Right lobe of liver (tissue), 6 donors: ENCODE measurements around the gene PCSK2. TPM values are rescaled to one million over a fixed set of nuclear protein-coding genes. Genes with fewer than 3 reads are reported as not detected.

Experiments used
- ATAC-seq, 4 donors: fragments of 200-7000 bp; cut with Tn5 transposase; one replicate each; pipeline ENCODE4 v1.9.1; 2020; ENCODE audit warnings: mild to moderate bottlenecking in 4 of 4, moderate library complexity in 4 of 4
- DNase-seq, 3 donors: peaks; one replicate each; pipeline ENCODE4 v3.0.0-alpha.2; 2020
- H3K27ac ChIP-seq, 3 donors: fragments of 200-600 bp; one replicate each; pipeline ENCODE4 v1.8.0; 2022
- H3K27me3 ChIP-seq, 2 donors: fragments of 200-600 bp; one replicate each; pipeline ENCODE4 v1.8.0; 2022
- H3K36me3 ChIP-seq, 4 donors: fragments of 200-600 bp; sonication (generic) in 1 of 4; one replicate each; pipeline versions ENCODE4 v1.5.1 to v1.8.0; 2017 to 2022; ENCODE audit warnings: control low read depth in 1 of 4
- H3K4me1 ChIP-seq, 4 donors: fragments of 200-600 bp; sonication (generic) in 1 of 4; one replicate each; pipeline versions ENCODE4 v1.5.1 to v1.8.0; 2017 to 2022; ENCODE audit warnings: control low read depth in 1 of 4
- H3K4me3 ChIP-seq, 3 donors: fragments of 200-600 bp; one replicate each; pipeline ENCODE4 v1.8.0; 2022
- H3K9me3 ChIP-seq, 4 donors: fragments of 200-600 bp; sonication (generic) in 1 of 4; one replicate each; pipeline versions ENCODE4 v1.5.1 to v1.8.0; 2017 to 2022; ENCODE audit warnings: control low read depth in 1 of 4
- POLR2A ChIP-seq: fragments of 450-650 bp; IDR thresholded peaks from one replicate; pipeline ENCODE4 v1.6.1; 2017; ENCODE audit warnings: antibody characterized with exemption, mild to moderate bottlenecking
- WGBS: methylation state at CpG from one replicate; pipeline ENCODE4 v1.1.6; 2018; ENCODE audit warnings: low coverage, low lambda C conversion rate; ENCODE audit not compliant: insufficient coverage; ENCODE audit errors: missing lambda C conversion rate; 5-methylcytosine and 5-hydroxymethylcytosine counted together
- intact Hi-C, 2 donors: fragments of 100-400 bp; cut with DNase I; formaldehyde crosslinking; loops; one replicate each; pipeline versions ENCODE4 v1.11.2 to v1.14.1; 2022
- total RNA-seq, 6 experiments: library from RNA; depleted of rRNA in 2 of 6; stranded (reverse); fragments of >200 nt in 2 of 6; fragmentation: NEBNext Ultra II Directional in 3 of 6; extraction: Animal tissue kit (Norgen Biotek cat#: 25700) in 3 of 6; gene quantifications; one replicate each; pipeline versions ENCODE4 v1.1.0 to v1.2.4, GENCODE V29; 2016 to 2023
- TF ChIP-seq, protein P1 (sequence below), 4 donors: fragments of 200-600 bp in 3 of 4; fragments of 450-650 bp in 1 of 4; IDR thresholded peaks; one replicate each; pipeline versions ENCODE4 v1.5.1 to v1.8.0; 2016 to 2022; ENCODE audit warnings: antibody characterized with exemption in 4 of 4, mild to moderate bottlenecking in 2 of 4
- donor health status: DM: no; HTN: yes; CAD: no.
- donor health status: DM: no; HTN: no; CAD: no.
- donor health status: DM: no; HTN: no; CAD: no.
- donor health status: DM: no; HTN: yes; CAD: no.
- donor health status: DM: no; HTN: yes; CAD: no.

PCSK2 gene
- total RNA-seq, 6 experiments from 2014 or later = 0.04 to 0.13 TPM; not detected in 4

DNA sequence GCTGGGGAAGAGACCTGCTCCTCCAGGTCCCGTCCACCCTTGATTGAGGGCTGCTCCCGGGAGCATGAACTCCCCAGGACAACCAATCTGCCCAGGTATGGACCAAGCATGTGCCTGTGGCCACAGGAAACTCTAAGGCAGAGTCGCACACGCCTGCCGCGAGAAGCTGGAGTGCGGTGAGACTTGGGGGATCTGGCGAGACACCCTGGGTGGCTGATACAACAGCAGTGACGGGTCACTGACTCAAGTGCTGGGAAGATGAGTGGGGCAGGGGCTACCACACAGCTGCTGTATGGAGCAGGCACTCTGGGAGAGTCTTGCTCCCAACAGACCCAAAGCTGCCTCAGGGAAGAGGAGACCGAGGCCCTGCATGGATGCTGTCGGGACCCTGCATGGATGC, 264.2 kb downstream of the PCSK2 start:
- 87% methylated on average over 3 of the region's 11 CpGs for WGBS
- H3K27ac ChIP-seq = no peak overlapping the region
- H3K4me3 ChIP-seq = no peak overlapping the region
- peak in 1 of 3 donors; percentile 26 for DNase-seq
- no peaks in the 10 kb centered on the region for H3K4me1 ChIP-seq
- no peak for ATAC-seq
- H3K9me3 ChIP-seq = no peaks in the 10 kb centered on the region
- intact Hi-C loops = no loop called here
- no peaks in the 10 kb centered on the region for H3K27me3 ChIP-seq
- no peak for TF ChIP-seq POLR2A
- TF ChIP-seq, protein P1, sequence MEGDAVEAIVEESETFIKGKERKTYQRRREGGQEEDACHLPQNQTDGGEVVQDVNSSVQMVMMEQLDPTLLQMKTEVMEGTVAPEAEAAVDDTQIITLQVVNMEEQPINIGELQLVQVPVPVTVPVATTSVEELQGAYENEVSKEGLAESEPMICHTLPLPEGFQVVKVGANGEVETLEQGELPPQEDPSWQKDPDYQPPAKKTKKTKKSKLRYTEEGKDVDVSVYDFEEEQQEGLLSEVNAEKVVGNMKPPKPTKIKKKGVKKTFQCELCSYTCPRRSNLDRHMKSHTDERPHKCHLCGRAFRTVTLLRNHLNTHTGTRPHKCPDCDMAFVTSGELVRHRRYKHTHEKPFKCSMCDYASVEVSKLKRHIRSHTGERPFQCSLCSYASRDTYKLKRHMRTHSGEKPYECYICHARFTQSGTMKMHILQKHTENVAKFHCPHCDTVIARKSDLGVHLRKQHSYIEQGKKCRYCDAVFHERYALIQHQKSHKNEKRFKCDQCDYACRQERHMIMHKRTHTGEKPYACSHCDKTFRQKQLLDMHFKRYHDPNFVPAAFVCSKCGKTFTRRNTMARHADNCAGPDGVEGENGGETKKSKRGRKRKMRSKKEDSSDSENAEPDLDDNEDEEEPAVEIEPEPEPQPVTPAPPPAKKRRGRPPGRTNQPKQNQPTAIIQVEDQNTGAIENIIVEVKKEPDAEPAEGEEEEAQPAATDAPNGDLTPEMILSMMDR (IDR thresholded peaks at IDR 0.05) = no peak
- no peaks in the 10 kb centered on the region for H3K36me3 ChIP-seq

DNA sequence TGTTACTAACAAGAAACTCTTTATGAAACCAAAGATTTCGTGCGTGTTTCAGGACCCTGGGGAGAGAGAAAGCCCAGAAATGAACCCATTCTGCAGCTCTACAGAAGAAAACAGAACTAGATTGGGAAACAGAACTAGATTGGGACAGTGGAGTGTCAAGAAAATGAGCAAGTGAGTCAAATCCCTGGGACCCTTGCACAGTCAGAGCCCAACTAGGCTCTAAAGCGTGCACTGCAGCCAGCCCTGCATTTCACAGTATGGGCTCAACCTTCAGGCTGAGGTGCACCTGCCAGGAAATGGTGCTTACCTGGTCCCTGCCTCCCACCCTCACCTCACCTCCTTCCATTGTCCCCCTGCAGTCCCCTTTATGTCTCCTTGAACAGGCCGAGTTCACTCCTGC, 264.6 kb downstream of the PCSK2 start:
- H3K27me3 ChIP-seq = no peaks in the 10 kb centered on the region
- TF ChIP-seq POLR2A = no peak
- TF ChIP-seq, protein P1 (IDR thresholded peaks at IDR 0.05) = no peak
- no peak overlapping the region for H3K27ac ChIP-seq
- no peaks in the 10 kb centered on the region for H3K9me3 ChIP-seq
- intact Hi-C loops = no loop called here
- no peaks in the 10 kb centered on the region for H3K36me3 ChIP-seq
- H3K4me3 ChIP-seq = no peak overlapping the region
- ATAC-seq = no peak
- no peak for DNase-seq
- H3K4me1 ChIP-seq = no peaks in the 10 kb centered on the region
- 92% methylated on average over 2 of the region's 4 CpGs for WGBS

- intact Hi-C loops = no loop called here
- no peak overlapping the region for H3K4me3 ChIP-seq
- WGBS = 89% methylated on average over 1 of the region's 2 CpGs
- no peak for TF ChIP-seq POLR2A
- TF ChIP-seq, protein P1 (IDR thresholded peaks at IDR 0.05) = no peak
- H3K9me3 ChIP-seq = no peaks in the 10 kb centered on the region
- no peak overlapping the region for H3K27ac ChIP-seq
- no peaks in the 10 kb centered on the region for H3K36me3 ChIP-seq
- no peaks in the 10 kb centered on the region for H3K4me1 ChIP-seq
- peak in 1 of 3 donors; percentile 9 for DNase-seq
- H3K27me3 ChIP-seq = no peaks in the 10 kb centered on the region
- no peak for ATAC-seq
Observed at GRCh38 chr20:17493173-17493572, 266.3 kb downstream of the PCSK2 start.

DNA sequence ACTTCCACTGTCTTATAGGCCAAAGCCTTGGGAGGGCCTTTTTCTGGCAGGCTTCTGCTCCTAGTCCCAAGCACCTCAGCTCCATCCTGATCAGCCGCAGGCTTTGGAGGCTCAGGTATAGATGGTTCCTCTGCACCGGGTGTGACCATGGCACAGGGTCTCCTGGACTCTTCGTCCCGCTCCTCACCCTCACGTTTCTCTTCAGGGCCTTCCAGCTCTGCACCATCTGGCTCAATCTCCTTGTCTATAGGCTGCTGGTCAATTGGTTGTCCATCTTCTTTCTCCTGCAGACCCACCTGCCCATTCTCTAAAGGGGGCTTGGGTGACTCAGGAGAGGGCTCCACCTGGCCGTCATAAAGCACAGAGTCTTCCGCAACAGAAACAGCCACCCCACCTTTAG, 267.4 kb downstream of the PCSK2 start:
- no peak overlapping the region for H3K4me3 ChIP-seq
- H3K4me1 ChIP-seq = no peaks in the 10 kb centered on the region
- TF ChIP-seq, protein P1 (IDR thresholded peaks at IDR 0.05) = no peak
- no peak for TF ChIP-seq POLR2A
- ATAC-seq (no peak), DNase-seq (peak in 1 of 3 donors; percentile 27)
- no peaks in the 10 kb centered on the region for H3K27me3 ChIP-seq
- intact Hi-C loops = no loop called here
- WGBS = 87% methylated on average over 7 of the region's 7 CpGs
- no peak overlapping the region for H3K27ac ChIP-seq
- no peaks in the 10 kb centered on the region for H3K36me3 ChIP-seq
- H3K9me3 ChIP-seq = no peaks in the 10 kb centered on the region

- peak in 1 of 3 donors; percentile 25 for DNase-seq
- ATAC-seq = no peak
- Histone ChIP-seq H3K4me1 (no peaks in the 10 kb centered on the region), H3K27me3 (no peaks in the 10 kb centered on the region), H3K36me3 (no peaks in the 10 kb centered on the region), H3K4me3 (no peak overlapping the region), H3K9me3 (no peaks in the 10 kb centered on the region), H3K27ac (no peak overlapping the region)
- TF ChIP-seq POLR2A = no peak
- TF ChIP-seq, protein P1 (IDR thresholded peaks at IDR 0.05) = no peak
- 87% methylated on average over 8 of the region's 9 CpGs for WGBS
- intact Hi-C loops = no loop called here
Observed at GRCh38 chr20:17495826-17496225, 269.0 kb downstream of the PCSK2 start.
